HG03095 (cell line): Measurements from ENCODE around the gene CDC27.
"Not testable (repeated sequence)": the region's sequence is repeated elsewhere in the genome, so short reads cannot be mapped to it uniquely, and the experiment has no call there.

Experiments
- ATAC-seq: cut with Tn5 transposase; IDR thresholded peaks from one replicate; pipeline ENCODE4 v1.9.1; 2021; ENCODE audit warnings: moderate library complexity; ENCODE audit not compliant: unreplicated experiment

The CDC27 gene

DNA sequence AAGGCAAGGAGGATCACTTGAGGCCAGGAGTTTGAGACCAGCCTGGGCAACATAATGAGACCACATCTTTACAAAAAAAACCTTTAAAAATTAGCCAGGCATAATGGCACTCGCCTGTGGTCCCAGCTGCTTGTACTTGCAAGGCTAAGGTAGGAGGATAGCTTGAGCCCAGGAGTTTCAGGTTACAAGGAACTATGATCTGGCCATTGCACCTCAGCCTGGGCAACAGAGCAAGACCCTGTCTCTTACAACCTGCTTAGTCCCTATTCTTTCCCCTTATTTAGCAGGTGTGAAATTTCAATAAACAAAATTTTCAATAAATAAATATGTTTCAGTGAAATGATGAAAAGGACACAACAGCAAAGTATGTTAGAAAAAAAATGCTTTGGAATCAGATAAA is 114.7 kb downstream of the CDC27 start:
- ATAC-seq = not testable (repeated sequence)

DNA sequence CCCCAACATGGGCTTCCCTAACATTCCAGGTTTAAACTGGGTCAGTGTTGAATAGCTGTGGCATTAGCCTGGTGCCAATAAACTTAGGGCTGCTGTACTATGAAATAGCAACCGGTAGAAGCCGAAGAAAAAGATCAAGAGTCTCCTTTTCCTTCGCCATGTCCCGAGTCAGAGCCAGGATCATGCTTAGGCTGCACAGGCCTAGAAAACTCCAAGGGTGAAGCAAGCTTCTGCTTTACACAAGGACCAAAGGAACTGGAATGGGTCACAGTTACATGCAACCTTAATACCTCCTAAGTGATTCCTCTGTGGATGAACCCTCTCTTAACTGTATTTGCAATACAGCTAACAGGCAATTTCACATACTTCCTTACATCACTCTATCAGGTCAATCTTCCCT is 115.5 kb downstream of the CDC27 start:
- ATAC-seq = not testable (repeated sequence)

DNA sequence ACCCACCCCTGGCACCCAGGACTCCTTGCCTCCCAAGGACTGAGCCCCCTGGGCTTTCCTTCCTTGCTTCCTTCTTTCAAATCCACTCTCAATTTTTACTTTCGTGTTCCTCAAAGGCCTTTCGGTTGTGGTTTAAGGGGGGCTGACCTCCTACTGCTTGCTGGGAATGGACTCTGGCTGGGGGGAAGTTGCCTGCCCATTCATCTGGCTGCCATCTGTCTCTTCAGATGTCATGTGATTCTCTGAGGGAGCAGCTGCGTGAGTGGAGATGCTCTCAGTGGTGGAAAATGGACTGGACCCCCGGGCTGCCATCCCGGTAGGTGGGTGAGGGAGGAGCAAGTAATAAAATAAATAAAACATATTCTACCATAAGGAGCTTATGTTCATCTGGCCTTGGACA is 116.2 kb downstream of the CDC27 start:
- no peak for ATAC-seq

DNA sequence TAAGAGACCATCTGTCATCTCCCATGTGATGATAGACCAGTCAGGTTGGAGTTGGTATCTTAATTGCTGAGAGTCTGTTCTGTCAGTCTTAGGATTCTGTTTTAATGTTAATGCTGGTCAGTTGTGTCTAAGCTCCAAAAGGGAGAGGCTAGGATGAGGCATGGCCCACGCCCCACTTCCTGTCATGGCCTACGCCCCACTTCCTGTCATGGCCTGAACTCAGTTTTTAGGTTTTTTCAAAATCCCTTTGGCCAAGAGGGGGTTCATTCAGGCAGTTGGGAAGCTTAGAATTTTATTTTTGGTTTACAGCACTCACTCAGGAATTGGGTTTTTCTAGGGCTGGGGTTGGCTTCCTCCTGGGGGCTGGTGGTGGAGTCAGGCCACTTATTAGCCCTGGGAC is 117.9 kb downstream of the CDC27 start:
- ATAC-seq = not testable (repeated sequence)

DNA sequence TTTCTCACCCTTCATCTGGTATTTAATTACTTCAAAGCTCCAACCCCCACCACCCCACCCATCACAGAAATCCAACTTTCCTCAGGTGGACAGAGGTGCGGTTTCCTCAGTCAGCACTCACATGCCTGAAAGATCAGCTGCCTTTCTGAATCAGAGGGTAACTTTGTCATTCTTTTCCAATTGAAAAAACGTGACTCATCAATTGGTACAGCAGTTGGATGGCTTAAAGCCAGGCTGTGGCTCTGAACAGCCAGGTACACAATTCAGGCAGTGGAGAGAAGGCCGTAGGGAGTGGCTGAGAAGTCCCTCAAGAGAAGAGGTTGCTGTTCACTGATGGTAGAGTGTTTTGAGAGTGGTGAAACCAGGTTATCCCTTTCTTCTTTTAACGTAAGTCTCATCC is 118.8 kb downstream of the CDC27 start:
- not testable (repeated sequence) for ATAC-seq
